HG03571 (cell line): ENCODE measurements around the gene CADM1.

Experiments
- ATAC-seq: cut with Tn5 transposase; IDR thresholded peaks from one replicate; pipeline ENCODE4 v1.9.1; 2021; ENCODE audit not compliant: unreplicated experiment

CADM1 gene

DNA sequence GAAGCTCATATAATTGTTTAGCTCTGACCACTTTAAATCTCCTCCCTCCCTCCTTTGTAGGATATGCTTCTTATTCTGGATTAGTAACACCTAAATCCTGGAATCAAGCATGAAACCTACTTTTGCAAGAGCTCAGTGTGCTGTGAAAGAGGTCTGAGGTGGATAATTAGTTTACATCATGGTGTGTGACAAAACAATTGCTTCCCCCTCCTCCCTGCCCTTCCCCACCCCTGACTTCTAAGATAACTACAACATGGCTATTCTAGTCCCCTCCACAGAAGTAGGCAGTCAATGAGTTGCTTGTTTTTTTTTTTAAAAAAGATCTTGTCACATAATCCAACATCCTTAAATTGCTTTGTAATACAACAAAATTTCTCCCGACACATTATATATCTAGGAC, 314.0 kb downstream of the CADM1 start:
- ATAC-seq = no peak

DNA sequence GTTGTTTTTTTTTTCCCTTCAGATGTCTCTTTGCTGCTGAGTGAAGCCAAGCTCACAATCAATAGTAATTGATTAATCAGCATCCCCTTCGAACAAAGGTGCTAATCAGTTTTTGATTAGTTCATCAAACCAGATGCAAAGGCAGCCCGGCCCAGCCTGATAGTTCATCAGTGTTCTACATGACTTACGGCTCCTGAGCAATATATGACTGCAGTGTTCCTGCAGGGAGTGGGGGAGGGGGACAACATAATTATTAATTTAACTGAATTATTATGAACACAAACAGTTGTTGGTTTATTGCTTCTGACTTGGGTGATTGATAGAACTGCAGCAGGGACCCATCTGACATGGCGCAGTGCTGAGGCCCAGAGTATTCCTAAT, 315.3 kb downstream of the CADM1 start:
- ATAC-seq = no peak

DNA sequence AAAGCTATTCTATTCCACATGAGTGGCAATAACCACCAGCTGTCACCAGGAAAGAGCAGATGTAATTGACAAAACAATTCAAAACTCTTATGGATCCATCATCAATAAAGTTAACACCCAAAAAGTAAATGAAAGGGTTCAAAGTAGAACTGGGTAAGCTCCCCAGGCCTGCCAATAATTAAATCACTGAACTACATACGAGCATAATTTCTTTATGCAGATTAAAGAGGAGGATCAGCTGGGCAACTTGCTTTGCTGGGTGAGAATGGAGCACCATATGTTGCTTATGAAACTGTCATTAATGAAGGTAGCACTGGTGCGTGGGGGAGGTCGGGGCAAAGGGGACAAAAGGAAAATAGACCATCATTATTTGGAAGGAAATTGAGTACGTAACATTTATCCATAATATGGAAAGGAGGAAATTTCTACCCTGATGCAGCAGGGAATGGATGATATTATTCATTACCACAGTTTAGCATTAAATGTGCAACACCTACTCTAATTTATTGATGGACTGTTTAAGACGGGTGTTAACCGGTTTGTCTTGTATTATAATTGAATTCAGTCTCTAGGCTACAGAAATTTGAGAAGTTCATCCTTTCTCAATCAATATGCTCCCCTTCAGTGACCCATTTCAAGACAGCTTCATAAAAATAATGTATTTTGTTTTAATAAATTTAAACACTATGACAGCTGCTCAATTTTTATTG, 315.9 kb downstream of the CADM1 start:
- ATAC-seq = no peak

DNA sequence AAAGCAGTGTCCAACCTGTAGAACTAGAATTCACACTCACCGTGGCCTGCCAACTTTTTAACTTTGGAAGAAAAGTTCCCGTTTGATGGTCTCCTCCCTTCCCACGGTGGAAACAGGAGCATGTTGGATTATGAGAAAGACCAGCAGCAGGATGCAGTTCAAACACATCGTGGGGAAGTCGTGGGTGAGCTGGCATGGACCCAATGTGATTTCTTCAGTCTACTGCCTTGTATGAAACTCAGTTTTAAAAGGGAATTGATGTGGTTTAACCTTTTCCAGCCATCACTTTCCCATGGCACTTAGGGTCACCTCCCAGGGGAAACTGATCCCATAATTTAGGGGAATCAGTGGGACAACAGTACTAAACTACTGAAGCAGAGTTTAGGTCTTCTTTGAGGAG, 318.3 kb downstream of the CADM1 start:
- ATAC-seq = no peak

DNA sequence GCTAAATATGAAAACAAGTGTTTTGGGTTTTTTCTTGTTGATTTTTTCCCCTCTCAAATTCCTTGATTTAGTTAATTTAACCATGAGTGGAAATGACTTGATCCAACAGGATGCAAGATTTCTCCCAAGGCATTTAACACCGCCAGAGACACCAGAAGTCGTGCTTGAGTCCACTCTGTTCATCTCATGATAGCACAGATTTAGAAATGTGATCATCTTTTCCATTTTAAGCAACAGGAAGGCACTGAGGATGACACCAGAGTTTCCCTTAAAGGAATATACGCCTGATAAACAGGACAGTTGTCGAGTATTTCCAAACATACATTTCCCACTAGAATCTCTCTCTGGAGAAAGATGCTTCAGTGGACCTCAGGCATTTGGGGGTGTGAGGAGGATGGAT, 318.7 kb downstream of the CADM1 start:
- no peak for ATAC-seq

DNA sequence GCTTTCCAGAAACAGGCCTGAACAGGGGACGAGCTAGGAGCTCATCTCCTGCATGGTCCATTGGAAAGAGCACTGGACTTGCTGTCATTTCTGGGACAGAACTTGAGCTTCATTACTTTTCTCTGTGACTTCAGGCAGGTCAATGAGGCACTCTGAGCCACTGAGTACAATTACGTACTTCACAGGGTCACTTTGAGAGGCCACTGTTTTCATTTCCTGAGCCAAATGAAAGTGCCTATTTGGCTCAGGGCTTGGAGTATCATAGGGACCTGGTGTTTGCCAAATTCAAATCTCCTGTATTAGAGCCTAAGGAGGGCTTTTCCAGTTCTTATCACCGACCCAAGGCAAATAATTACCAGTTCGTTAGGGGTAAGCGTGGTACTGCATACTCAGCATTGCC, 319.3 kb downstream of the CADM1 start:
- no peak for ATAC-seq

DNA sequence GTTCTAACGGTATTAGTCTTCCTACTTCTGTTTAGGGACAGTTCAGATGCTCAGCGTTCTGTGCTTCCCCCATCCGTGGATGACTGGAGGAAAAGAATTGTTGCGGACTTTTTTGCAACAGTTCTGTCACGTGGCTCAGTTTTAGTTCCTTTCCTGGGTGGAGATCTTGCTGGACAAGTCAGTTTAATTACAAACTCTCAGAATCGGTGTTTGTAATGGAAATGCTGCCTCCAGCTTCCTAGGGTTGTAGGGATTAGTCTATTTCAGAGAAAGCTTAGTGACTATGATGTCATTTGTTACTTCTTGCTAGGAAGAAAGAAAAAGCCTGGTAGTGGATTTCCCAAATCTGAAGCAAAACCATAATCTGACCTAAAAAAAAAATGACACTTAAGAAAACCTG, 320.4 kb downstream of the CADM1 start:
- no peak for ATAC-seq

DNA sequence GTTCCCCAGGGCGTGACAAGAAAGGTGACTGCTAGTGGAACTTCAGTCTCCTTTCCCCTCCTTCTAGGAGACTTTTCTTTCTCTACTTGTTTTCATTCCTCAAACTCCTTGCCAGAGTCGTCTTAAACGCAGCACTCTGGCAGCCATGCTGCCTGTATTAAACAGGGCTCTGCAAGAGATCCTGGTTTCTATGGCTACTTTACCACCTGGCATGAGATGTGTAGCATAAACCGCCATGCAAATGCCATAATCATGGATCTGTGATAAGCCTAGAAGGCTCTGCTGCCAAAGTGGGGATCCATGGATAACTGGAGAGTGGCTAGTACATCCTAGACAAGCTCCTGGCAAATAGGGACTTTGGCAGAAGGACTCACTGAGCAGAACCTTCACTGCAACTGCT, 321.1 kb downstream of the CADM1 start:
- ATAC-seq = no peak

DNA sequence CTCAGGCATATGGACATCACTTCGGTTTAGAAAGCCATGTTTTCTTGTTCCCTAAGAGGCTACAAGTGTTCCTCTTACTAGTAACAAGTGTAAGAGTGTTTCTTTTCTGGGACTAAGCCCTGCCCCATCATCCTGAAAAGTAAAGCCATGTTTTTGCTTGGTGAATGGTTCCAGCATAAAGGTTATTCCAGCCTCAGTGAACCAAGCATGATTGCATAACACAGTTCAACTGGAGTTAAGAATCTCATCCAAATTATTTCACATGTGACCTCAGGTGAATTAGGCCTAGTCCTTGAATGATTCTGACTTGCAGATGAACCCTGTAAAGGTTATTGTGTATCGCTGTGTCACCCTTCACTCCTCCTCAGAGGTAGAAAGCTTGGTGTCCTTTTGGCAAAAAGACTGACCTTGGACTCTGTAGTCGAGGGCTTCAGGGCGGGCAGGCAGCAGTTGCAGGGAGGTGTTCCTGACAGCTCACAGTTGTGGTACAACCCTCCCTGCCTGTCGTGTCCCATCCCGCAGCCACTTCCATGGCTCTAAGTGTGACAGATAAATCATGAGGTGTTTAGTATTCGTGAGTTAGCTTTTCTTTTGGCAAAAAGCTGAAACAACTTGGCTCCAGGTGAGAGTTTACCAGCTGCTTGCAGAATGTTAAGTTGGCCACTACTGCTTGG, 321.8 kb downstream of the CADM1 start:
- no peak for ATAC-seq

DNA sequence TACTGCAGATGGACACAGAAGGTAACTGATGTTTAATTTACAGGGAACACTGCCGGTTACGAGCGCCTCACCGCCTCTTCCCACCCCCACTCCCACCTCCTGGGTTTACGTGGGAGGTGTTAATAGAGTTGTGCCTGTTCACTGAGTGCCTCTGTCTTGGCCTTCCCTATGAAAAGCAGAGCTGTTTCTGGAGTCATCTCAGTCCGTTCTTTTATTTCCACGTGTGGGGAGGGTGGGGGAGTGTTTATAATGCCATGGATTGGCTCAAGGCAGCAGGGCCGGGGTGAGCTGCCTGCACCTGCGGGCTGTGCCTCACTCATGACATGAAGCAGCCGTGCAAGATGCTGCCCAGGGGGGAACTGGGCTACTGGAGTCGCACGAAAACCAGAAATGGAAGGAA, 322.7 kb downstream of the CADM1 start:
- ATAC-seq = no peak

DNA sequence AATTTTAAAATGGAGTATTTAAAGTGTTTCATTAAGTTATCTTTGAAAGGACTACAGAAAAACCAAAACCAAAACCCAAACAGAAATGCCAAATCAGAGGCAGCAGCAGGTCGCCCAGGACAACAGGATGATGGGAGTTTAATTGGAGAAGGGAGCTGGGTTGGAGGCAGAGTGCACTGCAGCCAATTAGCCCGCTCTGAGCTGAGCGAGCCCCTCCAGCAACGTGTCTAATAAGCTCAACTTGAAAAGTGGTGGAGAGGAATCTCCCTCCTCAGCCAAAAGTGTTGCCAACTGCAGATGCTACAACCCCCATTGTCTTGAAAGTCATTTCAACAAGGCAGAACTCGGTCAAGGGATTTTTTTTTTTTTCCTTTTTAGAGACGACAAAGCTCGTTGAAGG, 323.9 kb downstream of the CADM1 start:
- no peak for ATAC-seq

DNA sequence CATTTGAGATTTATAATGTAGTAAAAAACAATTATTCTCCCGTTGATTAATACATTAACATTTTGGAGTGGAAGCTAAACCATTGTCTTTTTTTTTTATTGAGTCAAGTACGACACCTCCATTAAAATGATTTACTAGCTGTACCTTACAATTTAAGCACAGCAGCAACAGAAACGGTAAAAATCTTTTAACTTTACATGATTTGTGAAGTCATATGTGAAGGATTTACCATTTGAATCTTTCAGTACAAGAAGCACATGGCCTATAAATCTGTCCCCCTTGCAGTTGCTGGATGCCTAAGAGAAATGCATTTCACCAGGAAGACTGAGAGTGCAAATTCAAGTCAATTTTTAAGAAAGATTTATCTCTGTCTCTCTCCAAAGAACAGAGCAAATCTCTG, 324.6 kb downstream of the CADM1 start:
- no peak for ATAC-seq

DNA sequence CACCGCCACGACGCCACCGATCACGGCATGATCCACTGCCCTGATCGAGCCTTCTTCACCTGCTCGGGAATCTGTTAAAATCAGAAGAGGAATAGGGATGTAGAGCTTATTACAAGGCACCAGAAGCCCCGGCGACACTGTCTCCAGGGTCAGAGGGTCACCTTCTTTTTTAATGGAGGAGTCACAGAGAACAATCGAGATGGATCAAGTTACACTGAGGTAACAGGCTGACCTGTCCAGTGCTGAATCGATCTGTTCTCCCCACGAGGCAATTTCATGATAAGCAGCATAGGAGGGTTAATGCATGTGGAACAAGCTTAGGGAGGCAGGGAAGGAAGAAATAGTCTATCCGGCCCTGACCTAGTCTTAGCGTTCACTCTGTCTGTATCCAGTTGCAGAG, 325.5 kb downstream of the CADM1 start:
- no peak for ATAC-seq

DNA sequence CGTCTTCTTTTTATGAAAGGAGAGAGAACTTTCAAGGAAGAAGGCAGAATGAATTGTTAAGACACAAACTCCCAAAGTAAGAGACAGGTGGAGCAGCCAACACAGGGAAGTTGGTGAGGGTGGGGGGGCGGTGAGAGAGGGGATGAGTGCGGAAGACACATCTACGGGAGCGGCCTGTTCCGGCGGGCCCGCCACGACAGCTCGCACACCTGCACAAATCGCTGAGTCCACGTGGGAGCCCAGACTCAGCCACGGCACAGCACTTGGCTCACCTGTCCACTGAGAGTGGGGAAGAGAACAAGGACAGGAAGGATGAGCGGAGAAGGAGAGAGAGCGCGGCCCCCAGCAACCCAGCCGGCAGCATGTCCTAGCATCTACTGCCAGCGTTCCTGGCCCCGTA, 331.1 kb downstream of the CADM1 start:
- ATAC-seq = no peak

DNA sequence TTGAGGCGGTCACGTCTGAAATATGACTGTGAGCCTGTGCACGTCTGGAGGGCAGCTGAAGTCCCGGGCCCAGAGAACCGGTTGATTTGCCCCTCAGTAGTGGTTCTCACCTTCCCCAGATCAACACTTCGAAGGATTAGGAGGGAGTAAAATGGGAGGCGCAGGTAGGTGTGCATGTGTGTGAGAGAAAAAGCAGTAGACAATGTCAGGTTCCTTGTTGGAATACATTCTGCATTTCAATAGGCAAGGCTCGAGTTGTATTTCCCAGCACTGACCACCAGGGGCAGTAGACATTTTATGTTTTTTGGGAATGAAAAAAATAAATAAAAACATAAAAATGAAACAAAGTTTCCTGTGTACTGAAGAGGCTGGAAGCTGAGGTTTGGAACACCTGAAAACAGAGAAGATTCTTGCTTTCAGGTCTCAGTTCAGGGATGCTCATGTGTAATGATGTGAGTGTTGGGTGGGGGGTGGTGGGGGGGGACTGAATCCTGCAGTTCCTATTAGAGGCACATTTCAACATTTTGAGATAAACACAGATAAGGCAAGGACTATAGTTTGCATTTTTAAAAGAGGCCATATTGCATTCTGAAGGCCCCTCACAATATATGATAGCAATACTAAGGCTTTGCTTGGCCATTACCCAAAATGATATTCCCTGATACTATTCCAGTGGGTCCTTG, 333.9 kb downstream of the CADM1 start:
- no peak for ATAC-seq

DNA sequence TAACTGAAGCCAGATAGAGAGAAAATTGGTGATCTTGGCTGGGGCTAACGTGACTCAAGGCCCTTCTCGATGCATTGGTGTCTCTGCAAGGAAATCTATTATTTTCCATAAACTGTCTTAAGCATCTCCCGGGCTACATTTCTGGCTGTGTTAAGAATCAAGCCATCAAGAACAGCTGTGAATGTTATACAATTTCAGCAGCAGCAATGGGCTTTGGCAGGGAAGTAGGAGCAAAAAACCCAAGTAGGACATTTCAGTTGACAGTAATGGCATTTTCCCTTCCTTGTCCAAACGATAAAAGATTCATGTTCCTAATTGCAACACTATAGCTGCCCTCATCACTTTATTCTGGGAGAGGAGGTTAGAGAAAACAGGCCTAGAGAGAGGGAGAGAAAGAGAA, 335.0 kb downstream of the CADM1 start:
- no peak for ATAC-seq

DNA sequence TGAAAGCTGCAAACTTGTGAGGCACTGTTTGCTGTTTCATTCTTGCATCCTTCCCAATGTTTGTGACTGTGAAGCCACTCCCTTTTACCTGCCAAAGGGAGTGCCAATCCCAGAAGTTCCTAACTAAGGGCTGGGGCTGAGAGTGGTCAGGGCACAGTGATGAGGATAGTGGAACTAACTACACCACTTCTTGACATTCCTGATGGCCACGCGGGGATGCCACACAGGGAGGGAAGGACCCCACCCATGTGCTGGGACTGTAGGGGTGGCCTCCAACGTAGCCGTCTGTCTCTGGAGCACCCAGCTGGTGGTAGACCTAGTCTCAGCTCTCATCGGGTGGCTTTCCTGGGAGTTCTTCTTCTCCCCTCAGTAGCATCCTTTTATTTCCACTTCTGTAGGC, 335.5 kb downstream of the CADM1 start:
- no peak for ATAC-seq

DNA sequence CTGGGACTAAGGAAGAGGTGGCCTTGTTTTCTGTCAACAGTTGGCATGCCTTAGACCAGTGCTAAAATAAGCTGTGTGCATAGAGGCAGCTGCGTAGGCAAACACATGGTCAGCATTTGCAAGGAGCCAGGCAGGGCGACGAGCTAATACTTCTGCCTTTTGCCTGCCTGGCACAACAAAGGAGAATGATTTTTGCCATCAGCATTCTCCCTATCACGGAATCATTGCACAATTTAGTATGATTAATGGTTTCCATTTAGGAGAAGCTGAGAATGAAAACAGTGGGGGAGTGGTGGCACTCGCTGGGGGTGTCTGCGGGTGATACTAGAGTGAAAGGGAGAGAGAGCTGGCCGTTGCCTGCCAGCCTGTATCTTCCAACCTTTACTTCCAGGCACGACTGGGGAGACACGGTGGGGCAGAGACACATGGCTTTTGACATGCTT, 336.0 kb downstream of the CADM1 start:
- no peak for ATAC-seq

DNA sequence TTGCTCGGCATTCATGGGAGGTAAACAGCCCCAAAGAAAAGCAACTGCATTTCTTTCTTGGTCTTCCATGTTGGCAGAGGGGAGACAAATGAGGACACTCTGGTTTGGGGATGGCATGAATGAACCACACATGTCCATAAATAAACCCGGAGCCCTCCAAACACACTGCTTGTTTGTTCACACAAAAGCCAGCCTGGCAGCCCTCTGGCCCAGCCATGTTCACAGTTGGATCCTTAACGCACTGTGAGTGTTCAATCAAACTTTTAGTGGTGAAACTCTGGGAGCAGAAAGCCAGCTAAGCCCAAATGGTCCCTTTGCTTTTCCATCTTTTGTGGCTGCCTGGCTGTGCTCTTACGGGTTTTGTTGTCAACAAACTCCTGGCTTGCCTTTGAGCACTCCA, 336.8 kb downstream of the CADM1 start:
- ATAC-seq = no peak

DNA sequence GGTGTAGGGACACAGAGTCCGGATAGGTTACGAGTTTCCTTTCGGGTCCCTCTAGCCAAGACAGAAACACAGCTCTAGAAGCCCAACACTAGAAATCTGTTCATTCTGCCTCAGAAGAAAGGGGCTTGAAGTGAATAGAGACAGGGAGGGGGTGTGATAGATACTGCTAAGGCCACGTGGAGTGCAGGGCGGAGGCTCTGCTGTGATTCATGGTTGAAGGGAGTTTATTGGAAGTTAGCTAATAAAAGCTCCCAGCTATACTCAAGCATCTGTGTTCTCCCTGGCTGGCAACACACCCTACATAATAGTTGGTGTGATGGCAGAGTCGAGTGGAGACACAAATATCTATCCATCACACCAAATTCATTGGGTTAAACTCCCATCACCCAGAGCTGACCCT, 337.4 kb downstream of the CADM1 start:
- ATAC-seq = no peak

DNA sequence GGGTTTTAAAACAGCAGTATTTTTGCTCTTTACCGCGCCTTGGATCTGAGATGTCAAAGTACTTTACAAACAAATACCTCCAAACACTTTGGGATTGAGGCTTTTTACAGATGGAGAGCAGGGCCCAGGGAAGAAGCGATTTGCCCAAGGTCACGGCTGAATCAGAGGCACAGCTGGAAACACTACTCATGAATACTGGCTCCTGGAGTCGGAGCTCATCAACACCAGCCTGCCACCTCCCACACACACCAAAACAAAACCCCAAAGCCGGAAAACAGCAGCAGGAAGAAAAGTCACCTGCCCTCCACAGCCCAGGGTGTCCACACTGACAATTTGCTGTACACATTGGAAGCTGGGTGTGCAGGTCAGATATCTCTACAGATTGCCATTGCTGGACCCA, 339.4 kb downstream of the CADM1 start:
- no peak for ATAC-seq

DNA sequence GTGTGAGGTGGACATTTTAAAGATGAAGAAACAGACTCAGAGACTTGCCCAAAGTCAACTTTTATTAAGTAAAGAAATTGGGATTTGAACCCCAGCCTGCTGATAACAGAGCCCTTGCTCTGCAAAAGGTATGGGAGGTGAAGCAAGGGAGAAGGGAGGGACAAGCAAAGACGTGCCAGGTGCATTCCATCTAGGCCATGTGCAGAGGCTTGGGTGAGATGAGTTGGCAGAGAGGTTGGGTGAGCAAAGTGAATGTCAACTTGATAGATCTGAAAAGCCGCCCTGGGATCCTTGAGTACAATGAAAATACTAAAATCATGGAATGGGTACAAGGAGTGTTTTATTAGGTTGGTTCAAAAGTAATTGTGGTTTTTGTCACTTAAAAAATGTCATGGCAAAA, 341.3 kb downstream of the CADM1 start:
- ATAC-seq = no peak
